Measurements from ENCODE around the gene RAB31.

RAB31 gene

DNA sequence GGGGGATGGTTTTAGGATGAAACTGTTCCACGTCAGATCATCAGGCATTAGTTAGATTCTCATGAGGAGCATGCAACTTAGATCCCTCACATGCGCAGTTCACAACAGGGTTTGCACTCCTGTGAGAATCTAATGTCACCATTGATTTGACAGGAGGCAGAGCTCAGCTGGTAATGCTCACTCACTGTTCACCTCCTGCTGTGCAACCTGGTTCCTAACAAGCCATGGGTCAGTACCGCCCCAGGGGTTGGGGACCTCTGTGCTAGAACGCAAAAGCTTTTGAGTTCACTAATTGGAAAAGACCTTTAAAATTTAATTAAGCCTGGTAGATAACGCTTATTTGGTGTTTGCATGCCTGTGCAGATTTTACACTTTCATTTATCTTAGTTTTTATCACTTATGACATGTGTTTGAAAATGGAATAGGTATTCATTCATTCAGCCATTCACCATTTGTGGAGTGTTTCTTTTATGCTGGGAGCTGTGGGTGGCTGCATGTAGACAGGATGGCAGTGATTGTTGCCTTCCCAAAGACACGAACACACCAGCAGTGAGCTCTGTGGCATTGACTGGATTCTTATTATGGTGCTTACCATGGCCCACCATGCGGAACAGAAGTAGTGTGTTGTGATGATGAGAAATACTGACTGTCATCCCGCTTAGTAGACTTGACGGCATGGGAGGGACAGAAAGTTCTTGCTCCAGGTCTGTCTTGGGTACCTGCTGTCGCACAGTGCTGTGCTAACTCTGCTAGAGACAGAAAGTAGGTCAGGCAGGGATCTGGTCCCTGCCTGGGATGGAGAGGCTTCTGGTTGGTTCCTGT, 6.4 kb downstream of the RAB31 start:
- no peak for DNase-seq

DNA sequence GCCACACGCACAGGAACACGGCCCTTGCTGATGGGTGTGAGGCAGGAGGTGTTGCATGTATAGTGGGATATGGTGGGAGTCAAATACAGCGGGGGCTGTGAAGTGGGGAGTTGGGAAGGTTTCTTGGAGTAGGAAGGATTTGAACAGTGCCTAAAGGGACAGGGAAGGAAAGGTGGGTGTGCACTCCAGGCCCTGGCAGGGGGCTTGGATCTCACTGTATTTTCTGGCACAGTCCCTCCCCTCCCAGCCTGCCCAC, 6.9 kb downstream of the RAB31 start:
- DNase-seq = no peak

DNA sequence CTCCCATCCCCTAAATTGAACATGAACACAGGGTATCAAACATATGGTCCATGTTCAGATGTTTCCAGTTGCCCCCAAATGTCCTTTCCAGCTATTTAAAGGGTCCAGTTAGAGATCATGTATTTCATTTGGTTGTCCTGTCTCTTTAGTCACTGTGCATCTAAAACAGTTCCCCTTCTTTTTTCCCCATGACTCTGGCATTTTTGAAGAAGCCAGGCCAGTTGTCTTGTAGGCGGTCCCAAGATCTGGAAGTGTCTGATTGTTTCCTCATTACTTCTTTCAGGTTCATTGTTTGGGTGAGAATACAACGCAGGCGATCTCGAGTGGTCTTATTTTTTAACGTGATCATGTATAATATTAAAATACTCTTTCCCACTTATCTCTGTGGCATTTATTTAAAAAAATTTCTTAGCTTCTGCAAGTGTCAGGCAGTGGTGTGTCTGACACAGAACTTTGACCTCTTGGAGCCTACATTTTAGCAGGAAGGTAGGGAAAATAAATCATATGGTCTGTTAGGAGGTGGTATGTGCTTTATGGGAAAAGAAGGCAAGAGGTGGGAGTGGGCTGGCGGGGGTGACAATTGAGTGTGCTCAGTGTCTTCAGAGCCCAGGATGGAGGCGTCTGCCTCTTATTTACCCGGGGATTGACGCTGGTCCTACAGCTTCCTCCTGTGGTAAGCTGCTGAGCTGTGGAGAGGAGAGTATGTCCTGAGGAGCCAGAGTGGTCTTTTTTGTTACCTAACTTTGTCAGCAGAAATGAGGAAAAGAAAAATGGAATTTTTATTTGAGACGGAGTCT, 8.1 kb downstream of the RAB31 start:
- DNase-seq = no peak

DNA sequence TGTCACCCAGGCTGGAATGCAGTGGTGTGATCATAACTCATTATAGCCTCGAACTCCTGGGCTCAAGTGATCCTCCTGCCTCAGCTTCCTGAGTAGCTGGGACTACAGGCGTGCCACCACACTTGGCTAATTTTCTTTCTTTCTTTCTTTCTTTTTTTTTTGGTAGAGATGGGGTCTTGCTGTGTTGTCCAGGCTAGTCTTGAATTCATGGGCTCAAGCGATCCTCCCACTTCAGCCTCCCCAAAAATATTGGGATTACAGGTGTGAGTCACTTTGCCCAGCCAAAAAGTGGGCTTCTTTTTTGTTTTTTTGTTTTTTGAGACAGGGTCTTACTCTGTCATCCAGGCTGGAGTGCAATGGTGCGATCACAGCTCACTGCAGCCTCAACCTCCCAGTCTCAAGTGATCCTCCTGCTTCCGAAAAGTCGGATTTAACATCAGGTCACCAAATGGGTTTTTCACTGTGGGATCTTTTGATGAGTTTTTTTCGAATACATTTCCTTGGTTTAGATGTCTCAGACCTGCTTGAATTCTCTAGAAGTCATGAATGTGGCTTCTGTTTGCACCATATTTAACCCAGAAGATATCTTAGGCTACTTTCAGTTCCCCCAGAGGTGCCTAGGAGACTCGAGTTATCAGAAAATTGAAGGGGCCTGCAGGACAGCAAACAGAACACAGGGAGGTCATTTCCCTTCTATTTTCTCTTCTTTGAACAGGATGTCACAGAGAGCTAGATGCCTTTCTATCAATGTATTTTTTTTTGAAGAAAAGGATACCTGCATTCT, 8.9 kb downstream of the RAB31 start:
- DNase-seq = no peak

DNA sequence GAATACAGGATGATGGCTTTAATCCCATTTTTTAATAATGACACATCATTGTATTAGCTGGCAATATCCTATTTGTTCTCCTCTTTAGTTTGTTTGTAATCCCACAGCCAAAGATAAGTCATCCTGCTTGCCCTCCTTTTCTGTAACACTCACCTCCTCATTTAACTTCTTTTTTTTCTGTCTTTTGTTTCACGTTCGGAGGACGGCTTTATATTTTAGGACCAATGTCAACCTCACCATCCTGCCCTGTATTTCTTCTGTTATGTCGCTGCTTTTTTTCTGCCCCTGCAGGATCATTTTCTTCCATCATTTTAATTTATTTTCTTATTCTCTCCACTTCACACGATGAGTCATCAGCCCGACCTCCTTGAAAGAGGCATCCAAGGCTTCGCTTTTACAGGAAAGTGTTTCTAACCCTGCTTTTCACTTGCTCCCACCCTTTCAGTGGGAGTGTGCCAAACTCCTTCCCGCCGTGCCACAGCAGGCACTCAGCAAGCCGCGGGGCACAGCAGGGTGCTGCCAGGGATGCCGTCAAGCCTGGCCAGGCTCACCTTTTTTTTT, 11.4 kb downstream of the RAB31 start:
- DNase-seq = no peak

DNA sequence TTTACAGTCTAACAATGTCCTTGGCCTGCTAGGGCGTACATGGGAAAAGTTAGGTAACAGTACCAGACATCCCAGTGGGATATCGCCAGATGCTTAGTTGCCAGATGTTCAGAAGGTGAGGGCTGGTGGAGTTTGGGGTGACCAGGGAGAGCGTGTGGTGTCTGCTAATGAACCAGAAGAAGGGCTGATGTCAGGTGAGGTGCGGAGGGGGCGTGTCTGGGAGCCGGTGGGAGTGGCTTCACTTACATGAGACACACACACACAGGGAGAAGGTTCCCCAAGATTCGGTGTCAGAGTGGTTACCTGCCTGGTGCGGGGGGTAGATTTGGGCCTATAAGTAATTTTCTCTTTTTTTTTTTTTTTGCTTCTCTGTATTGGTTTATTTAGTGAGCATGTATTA, 12.2 kb downstream of the RAB31 start:
- DNase-seq = no peak

DNA sequence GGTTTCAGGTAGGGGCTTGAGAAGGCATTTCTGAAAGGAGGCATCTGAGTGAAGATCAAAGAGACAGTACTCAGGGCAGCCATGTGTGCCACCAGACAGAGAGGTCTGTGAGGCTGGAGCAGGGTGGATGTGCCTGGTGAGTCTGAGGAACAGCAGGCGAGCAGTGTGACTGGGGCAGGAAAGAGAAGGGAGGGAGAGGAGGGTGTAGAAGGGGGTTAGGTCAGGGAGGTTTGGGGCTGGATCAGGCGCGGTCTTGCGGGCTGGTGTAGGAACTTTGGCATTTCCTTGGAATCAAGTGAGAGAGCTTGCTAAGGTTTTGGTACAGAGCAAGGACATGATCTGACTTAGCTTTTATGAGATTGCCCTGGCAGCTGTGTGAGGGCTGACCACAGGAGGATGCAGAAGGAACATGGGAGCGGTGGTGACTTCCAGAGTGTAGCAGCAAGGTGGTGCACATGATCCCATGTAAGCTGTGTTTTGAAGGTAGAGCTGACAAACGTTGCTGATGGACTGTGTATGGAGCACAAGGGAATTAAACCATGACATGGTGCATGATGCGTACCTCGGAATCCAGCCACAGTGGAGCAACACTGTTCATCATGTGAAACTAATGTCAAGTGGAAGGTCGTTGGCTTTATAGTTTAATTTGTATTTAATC, 13.9 kb downstream of the RAB31 start:
- no peak for DNase-seq

DNA sequence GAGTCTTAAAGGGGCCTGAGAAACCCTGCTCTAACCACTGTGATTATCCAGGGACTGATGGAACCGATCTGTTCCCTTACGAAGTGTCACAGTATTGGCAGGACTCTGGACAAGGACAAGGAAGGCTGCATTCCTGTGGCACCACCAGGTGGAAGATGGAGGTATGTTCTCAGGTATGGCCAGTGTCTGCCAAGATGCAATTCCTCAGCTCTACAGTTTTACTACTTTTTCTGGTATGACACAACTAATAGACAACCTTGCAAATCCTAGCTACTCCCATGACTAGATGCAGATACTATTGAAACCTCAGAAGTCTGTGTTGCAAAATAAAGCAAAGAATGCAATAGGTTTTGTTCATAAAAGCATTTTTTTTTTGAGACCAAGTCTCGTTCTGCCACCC, 14.6 kb downstream of the RAB31 start:
- no peak for DNase-seq

DNA sequence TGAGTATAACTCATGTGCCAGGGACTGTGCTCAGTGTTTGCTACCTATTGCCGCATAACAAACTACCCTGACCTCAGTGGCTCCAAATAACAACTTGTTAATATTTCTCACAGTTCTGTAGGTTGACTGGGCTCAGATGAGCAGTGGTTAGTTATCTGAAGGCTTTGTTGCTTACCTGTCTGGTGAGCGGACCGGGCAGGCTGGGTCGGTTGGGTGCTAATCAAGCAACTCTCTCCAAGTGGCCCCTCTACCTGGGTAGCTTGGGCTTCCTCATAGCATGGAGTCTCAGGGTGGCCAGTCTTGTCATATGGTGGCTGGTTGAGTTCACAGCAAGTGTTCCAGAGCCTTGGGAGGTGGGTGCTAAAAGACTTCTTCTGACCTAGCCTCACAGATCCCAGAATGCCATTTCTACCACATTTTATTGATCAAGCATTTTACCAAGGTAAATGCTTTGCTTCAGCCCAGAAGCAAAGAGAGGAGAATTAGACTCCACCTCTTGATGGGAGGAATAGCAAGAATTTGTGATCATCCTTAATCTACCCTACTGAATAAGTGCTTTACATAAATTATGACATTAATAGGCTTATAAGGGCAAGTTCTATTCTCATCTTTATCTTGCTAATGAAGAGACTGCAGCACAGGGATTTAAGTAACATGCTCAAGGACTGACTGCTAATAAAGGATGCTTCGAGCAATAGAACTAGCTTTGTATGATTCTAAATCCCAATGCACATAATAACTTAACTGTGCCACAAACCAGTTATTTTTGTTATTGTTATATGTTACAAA, 16.9 kb downstream of the RAB31 start:
- DNase-seq = no peak

DNA sequence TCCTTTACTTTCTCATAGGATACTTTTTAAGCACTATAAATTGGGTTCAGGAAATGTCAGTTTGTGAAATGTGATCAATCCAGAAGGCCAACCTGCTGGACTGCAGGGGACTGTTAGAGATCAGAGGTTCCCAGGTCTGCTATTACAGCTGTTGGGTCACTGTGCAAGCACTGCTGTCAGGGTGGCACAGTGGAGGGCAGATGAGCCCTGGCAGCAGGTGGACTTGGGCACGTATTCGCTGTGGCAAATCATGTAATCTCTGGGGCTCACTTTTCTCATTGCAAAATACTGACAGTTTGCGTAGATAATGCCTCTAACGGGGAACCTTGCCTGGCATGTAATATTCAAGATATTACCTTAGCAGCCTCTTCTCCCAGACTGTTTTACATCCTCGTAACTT, 18.1 kb downstream of the RAB31 start:
- DNase-seq = no peak

DNA sequence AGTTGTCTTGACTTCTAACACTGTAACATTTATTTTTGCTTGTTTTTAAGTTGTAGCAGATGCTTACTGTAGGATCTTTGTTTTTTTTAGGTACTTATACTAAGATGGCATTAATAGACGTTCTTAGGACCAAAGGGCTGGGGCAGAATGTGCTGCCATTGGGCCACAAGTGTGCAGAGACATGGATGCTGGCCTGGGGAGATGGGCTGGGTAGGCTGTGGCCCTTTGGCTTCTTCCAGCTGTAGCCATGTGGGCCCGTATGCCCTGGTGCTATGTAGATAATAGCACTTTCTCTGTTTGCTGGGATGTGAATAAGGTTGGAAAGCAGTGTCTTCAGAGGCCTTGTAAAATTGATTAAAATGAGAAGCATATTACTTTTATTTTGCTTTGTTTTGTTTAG, 18.8 kb downstream of the RAB31 start:
- DNase-seq = no peak

DNA sequence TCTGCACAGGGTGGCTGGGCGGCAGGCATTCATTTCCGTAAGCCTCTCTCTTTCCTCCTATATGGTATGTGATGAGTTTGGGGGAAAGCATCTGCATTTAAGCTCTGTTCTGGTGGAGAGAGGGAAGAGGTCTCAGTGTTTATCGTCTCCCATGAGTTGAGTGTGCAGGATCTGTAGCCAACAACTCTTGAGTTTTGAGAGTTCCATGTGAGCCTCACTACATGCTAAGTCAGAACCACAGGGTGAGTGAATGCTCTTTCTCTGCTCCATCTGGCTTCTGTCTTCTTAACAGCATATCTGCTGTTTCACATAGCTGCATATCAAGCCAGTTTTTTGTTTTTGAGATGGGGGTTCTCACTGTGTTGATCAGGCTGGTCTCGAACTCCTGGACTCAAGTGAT, 22.7 kb downstream of the RAB31 start:
- DNase-seq = no peak

DNA sequence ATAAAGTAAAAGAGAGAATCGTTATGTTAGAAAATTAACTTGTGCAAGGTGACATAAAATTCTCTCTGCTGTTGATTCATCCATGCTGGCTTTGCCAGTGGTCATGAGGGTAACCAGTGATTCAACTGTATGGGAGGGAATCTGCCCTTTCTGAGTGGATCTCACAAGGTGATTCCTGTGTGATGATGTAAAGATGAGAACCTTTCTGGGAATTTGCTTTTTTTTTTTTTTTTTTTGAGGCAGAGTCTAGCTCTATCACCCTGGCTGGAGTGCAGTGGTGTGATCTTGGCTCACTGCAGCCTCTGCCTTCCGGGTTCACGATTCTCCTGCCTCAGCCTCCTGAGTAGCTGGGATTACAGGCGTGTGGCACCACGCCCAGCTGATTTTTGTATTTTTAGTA, 23.3 kb downstream of the RAB31 start:
- DNase-seq = no peak

DNA sequence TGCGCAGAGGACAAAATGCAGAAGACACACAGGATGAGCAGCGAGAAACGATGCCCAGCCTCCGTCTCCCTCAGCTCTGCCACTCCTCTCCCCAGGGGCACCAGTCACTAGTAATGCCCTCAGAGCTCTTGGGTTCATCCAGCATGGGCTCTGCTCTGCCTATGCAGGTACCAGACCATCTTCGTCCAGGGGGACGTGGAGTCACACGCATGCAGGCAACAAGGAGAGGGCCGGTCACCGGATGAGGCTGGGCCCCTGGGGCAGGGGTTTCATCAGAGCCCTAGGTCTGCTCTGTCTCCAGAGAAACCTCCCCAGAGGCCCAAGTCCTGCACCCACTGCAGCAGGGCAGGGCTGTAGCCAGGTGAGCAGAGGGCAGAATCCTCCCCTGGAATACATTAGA, 23.9 kb downstream of the RAB31 start:
- no peak for DNase-seq

DNA sequence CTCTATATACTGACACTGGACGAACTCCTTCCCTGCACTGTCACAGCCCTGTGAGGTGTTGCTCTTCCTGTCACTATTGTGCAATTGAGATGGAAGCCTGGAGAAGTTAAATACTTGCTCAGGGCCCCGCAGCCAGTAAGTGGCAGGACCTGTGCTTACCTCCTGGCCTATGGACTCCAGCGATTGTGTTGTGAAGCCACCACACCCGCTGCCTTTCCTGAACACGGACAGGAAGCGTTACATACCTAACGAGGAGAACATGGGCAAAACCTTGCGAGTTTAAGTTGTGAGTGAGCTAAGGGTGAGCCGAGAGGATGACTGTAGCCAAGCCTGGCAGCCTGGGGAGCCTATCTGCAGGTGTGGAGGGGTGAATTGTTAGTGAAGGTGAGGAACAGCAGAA, 26.1 kb downstream of the RAB31 start:
- DNase-seq = no peak

DNA sequence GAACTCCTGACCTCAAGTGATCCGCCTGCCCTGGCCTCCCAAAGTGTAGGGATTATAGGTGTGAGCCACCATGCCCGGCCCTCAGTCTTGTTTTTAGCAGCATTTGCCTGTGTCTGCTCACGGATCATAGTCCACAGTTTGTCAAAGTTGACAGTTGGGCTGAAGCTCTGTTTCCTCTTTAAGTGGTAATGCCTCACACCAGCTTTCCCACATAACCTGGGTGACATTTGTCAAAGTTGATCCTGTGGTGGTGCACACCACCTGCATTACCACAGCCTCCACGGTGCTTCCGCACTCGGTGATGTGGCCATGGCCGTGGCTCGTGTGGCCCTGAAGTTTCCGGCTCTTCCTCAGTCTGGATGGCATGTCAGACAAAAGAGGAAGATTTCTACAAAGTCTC, 27.1 kb downstream of the RAB31 start:
- peak; percentile 46 for DNase-seq

DNA sequence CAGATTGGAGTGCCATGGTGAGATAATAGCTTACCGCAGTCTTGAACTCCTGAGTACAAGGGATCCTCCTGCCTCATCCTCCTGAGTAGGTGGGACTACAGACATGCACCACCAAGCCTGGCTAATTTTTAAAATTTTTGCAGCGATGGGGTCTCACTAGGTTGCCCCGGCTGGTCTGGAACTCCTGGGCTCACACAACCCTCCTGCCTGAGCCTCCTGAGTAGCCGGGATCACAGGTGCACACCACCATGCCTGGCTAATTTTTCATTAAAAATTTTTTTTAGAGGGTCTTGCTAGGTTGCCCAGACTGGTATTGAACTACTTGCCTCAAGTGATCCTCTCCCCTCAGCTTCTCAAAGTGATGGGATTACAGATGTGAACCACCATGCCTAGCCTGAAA, 27.8 kb downstream of the RAB31 start:
- no peak for DNase-seq

DNA sequence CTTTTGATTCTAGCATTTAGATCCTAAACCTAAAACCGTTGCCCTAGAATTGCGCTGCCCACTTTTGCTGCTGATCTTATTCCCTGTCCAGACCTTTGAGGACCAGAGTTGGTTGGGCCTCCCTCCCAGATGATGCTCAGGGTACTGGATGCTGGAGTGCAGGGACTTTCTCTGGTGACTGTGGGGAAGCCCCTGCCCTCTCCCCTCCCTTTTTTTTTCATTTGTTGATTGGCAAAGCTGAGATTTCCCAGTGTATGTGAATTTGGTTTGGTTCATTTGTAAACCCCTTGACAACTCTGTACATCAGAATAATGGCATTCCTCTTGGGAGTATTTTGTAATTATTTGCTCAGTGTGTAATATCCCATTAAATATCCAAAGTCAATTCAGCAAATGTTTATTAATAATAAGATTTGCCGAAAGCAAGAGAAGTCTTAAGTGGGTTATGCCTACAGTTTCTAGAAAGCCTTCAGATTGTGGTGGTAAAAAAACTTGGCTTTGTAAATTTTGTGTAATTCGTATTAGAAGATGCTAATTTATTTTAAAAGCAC, 28.3 kb downstream of the RAB31 start:
- no peak for DNase-seq

DNA sequence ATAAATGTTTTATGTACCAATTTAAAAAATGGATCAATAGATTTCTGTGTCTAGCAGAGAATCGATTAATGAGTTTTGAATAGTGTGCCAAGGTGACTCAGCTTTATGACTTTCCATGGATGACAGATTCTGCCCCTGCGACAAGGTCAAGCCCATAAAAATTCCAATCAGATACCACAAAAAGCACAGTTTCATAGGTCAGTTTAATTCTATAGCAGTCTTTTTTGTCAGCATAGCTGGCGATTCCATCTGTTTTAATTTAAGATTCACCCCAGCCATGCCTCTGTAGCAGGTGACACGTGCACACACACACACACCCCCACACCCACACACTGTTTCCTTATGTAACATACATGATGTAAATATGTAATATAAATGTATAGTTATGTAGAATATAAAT, 28.9 kb downstream of the RAB31 start:
- DNase-seq = no peak

DNA sequence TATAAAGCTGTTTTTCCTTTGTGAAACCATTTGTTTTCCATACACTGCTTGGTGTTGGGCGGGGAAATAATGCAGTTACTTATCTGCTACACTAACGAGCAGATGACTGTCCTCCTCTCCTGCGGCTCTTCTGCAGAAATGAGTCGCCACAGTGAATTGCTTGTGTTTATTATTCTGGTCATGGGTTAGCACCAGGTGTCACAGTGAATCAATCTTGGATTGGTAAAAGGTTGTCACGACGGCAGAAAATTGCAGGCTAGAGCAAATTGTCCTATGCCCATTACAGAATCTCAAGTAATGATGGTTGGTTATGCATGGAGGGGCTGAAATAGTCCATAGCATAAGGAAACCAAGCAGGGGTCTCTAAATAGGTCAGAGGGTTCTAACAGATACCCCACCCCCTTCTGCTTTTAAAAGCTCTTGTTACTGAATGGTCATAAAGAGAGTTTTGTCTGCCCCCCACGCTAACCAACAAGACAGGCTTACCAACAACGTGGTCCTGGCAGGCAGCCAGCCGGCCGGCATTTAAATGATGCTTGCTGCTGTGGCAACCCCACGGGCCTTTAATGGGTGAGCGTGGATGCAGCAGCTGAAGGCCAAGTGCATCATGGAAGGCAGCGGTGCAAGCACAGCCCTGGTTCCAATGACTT, 29.5 kb downstream of the RAB31 start:
- no peak for DNase-seq

DNA sequence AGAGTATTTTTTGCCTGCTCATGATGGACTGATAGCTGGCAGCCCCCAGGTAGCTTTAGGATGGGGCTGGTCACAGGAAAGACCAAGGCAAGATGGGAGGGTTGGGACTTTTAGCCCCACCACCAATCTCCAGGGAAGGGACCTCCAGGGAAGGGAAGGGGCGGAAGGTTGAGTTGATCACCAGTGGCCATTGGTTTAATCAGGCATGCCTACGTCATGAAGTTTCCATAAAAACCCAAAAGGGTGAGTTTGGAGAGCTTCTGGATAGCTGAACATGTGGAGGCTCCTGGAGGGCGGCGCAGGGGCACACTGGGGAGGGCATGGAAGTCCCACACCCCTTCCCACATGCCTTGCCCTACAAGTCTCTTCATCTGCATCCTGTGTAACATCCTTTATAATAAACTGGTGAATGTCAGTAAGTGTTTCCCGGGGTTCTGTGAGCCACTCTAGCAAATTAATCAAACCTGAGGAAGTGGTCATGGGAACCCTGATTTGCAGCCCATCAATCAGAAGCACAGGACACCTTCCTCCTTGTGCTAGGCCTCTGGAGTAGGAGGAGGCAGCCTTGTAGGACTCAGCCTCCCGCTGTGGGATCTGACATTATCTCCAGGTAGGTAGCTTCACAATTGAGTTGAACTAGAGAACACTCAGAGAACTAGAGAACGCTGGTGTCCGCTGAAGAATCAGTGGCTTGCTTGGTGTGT, 30.3 kb downstream of the RAB31 start:
- no peak for DNase-seq
